Measurements from ENCODE around the gene LYPLA2. TPM values are rescaled to one million over a fixed set of nuclear protein-coding genes. Genes with fewer than 3 reads are reported as not detected.

Gene LYPLA2
- total RNA-seq, 1 donor from 2014 or later, result 138 TPM

- Mint-ChIP-seq H3K9me3 (ENCODE audit: unreplicated experiment) (peaks cover 7% of the 10 kb centered on the region), H3K36me3 (ENCODE audit: low read depth, unreplicated experiment) (peaks cover 20% of the 10 kb centered on the region), H3K4me3 (ENCODE audit: unreplicated experiment) (no peak overlapping the region), H3K4me1 (ENCODE audit: unreplicated experiment) (peaks cover 7% of the 10 kb centered on the region), H3K27me3 (ENCODE audit: unreplicated experiment) (no peaks in the 10 kb centered on the region), H3K27ac (ENCODE audit: unreplicated experiment) (no peak overlapping the region)
- no peak for TF ChIP-seq CTCF (IDR thresholded peaks at IDR 0.05; ENCODE audit: unreplicated experiment)
- no peak for DNase-seq (ENCODE audit: low spot score)
Observed at GRCh38 chr1:23843644-23844043, 52.7 kb downstream of the LYPLA2 start.

Other genes with a start within 250 kb of the LYPLA2 start
- gene ID3, start 231.6 kb upstream of the LYPLA2 start, total RNA-seq (ENCODE audit: unreplicated experiment), result 240 TPM
- 1,285 TPM for gene RPL11, start 99.3 kb upstream of the LYPLA2 start, total RNA-seq (ENCODE audit: unreplicated experiment)
- gene ELOA, start 47.7 kb upstream of the LYPLA2 start, total RNA-seq (ENCODE audit: unreplicated experiment), result 54.4 TPM
- gene PITHD1, start 12.7 kb upstream of the LYPLA2 start, total RNA-seq (ENCODE audit: unreplicated experiment), result 35.4 TPM
- gene GALE, start 9.6 kb downstream of the LYPLA2 start, total RNA-seq (ENCODE audit: unreplicated experiment), result 33.9 TPM
- 30.0 TPM for gene HMGCL, start 34.3 kb downstream of the LYPLA2 start, total RNA-seq (ENCODE audit: unreplicated experiment)
- gene FUCA1, start 77.1 kb downstream of the LYPLA2 start, total RNA-seq (ENCODE audit: unreplicated experiment), result 6.1 TPM
- not detected for gene CNR2, start 122.2 kb downstream of the LYPLA2 start, total RNA-seq (ENCODE audit: unreplicated experiment)
- 113 TPM for gene PNRC2, start 168.7 kb downstream of the LYPLA2 start, total RNA-seq (ENCODE audit: unreplicated experiment)
- 101 TPM for gene SRSF10, start 189.2 kb downstream of the LYPLA2 start, total RNA-seq (ENCODE audit: unreplicated experiment)